ENCODE measurements around the gene PFN3. TPM values are rescaled to one million over a fixed set of nuclear protein-coding genes. Genes with fewer than 3 reads are reported as not detected.

Gene PFN3
- polyA plus RNA-seq, 1 of the 3 experiments (the other 2 are of a cell fraction), result not detected

DNA sequence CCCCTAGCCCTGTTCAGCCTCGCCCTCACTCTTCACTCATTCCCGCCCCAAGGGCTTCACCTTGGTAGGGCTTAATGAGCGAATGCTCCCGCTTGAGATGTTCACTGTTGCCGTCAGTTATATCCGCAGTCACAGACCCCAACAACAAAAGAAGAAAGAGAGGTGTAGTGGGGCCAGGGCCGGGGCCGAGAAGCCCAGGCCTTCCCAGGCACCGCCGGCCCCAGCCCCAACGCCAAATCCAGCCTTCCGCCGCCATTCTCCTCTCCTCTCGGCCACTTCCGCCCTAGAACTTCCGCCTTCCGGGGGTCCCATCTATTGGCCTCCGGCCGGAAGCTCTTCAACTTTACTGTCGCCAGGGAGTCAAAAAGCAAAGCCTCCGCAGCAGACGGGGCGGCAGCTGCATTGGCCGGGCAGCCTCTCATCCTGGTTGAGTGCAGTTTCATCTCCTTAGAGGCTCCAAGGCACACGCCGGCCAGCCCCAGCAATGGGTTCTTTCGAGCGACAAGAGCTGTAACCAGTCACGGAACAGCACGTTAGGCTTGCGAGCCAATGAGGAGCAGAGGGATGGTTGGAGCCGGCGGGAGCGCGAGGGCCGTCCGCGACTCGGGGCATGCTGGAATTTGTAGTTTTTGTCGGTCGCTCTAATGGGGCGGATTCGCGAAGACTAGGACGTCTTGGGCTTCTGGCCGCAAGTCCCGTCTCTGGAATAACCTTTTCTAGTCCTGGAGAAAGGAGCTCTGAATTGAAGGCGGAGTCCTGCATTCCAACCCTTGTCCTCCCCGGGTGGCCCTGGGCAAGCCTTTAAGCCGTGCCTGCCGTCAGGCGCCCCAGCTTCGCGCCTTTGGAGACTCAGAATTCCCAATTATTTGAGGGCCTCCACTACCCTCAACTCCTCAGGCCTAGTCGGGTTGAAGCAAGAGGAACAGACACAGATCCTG is 48.8 kb downstream of the PFN3 start, which contains the start of gene LMAN2 (continued):
- TF ChIP-seq RXRA (IDR thresholded peaks at IDR 0.05; ENCODE audit: borderline replicate concordance, low read depth), result no peak
- TF ChIP-seq PBX3 (IDR thresholded peaks at IDR 0.05), result peak; percentile 100
- TF ChIP-seq, protein P1, sequence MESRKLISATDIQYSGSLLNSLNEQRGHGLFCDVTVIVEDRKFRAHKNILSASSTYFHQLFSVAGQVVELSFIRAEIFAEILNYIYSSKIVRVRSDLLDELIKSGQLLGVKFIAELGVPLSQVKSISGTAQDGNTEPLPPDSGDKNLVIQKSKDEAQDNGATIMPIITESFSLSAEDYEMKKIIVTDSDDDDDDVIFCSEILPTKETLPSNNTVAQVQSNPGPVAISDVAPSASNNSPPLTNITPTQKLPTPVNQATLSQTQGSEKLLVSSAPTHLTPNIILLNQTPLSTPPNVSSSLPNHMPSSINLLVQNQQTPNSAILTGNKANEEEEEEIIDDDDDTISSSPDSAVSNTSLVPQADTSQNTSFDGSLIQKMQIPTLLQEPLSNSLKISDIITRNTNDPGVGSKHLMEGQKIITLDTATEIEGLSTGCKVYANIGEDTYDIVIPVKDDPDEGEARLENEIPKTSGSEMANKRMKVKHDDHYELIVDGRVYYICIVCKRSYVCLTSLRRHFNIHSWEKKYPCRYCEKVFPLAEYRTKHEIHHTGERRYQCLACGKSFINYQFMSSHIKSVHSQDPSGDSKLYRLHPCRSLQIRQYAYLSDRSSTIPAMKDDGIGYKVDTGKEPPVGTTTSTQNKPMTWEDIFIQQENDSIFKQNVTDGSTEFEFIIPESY (IDR thresholded peaks at IDR 0.05; ENCODE audit: borderline replicate concordance, low read depth), result peak; percentile 22; the same call in 1 of the 2 replicates
- no peak for TF ChIP-seq JUND (IDR thresholded peaks at IDR 0.05)
- peak; percentile 96 for TF ChIP-seq YY1 (IDR thresholded peaks at IDR 0.05; ENCODE audit: low read depth)

GRCh38 chr5:177350776-177351391 is 49.6 kb downstream of the PFN3 start:
- peak overlapping the region; percentile 98 for H3K27ac ChIP-seq (ENCODE audit: low read depth in 2 of 2, low read length in 1 of 2)
- peaks cover 16 to 23% of the 10 kb centered on the region in 2 experiments for H3K36me3 ChIP-seq (replicated peaks in 1 of 2; ENCODE audit: control insufficient read depth in 1 of 2, insufficient read depth in 2 of 2, low read length in 1 of 2)
- H3F3A ChIP-seq (replicated peaks; ENCODE audit: insufficient read depth), result no peaks in the 10 kb centered on the region
- CTCF ChIA-PET, result interaction anchor here (0.6 to 3.0 kb wide), 9 partner anchors 10 to 1458 kb away, joined by 3 to 10 read pairs (median 5); no protein-coding TSS in a partner anchor
- TF ChIP-seq FOXJ3 (CRISPR knock-in tag; IDR thresholded peaks at IDR 0.05) (no peak), EZH2phosphoT487 (IDR thresholded peaks at IDR 0.05; ENCODE audit: borderline replicate concordance, low read depth) (no peak), SIN3A (IDR thresholded peaks at IDR 0.05; ENCODE audit: borderline replicate concordance, low read depth, low read length) (no peak), REST (IDR thresholded peaks at IDR 0.05; ENCODE audit: low read depth, low read length) (no peak), NFIC (IDR thresholded peaks at IDR 0.05; ENCODE audit: borderline replicate concordance) (no peak), USF1 (IDR thresholded peaks at IDR 0.05; ENCODE audit: borderline replicate concordance, low read depth) (no peak), GATA2 (CRISPR knock-in tag; IDR thresholded peaks at IDR 0.05) (no peak), TCF12 (IDR thresholded peaks at IDR 0.05) (no peak), RAD21 (IDR thresholded peaks at IDR 0.05; ENCODE audit: low read length) (no peak), MEF2A (IDR thresholded peaks at IDR 0.05; ENCODE audit: borderline replicate concordance, low read depth) (no peak), PBX3 (IDR thresholded peaks at IDR 0.05) (no peak)
- TF ChIP-seq, protein P2, sequence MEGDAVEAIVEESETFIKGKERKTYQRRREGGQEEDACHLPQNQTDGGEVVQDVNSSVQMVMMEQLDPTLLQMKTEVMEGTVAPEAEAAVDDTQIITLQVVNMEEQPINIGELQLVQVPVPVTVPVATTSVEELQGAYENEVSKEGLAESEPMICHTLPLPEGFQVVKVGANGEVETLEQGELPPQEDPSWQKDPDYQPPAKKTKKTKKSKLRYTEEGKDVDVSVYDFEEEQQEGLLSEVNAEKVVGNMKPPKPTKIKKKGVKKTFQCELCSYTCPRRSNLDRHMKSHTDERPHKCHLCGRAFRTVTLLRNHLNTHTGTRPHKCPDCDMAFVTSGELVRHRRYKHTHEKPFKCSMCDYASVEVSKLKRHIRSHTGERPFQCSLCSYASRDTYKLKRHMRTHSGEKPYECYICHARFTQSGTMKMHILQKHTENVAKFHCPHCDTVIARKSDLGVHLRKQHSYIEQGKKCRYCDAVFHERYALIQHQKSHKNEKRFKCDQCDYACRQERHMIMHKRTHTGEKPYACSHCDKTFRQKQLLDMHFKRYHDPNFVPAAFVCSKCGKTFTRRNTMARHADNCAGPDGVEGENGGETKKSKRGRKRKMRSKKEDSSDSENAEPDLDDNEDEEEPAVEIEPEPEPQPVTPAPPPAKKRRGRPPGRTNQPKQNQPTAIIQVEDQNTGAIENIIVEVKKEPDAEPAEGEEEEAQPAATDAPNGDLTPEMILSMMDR (IDR thresholded peaks at IDR 0.05), result no peak
- 11% methylated on average over 19 of the region's 19 CpGs for WGBS (ENCODE audit: low lambda C conversion rate)
- H3K27me3 ChIP-seq (ENCODE audit: insufficient read depth), result no peaks in the 10 kb centered on the region
- H3K4me1 ChIP-seq (ENCODE audit: control insufficient read depth in 1 of 2, insufficient read depth in 2 of 2, low read depth in 1 of 2, low read length in 1 of 2), result peaks cover 5 to 23% of the 10 kb centered on the region in 2 experiments; a peak in 3 of 4 replicates
- peaks cover 12% of the 10 kb centered on the region; the same call in 1 of the 2 replicates for H4K20me1 ChIP-seq (ENCODE audit: insufficient read depth)
- peak overlapping the region; percentile 96 to 100 for H3K4me3 ChIP-seq (ENCODE audit: low read depth in 2 of 2, low read length in 1 of 2)
- peak overlapping the region; percentile 96 for H2AFZ ChIP-seq (ENCODE audit: low read depth)
- POLR2A ChIA-PET, result interaction anchor here (0.5 to 2.4 kb wide), 5 partner anchors 12 to 704 kb away, joined by 3 to 18 read pairs (median 5); partner anchors contain the start of gene TSPAN17
- H3K79me2 ChIP-seq (ENCODE audit: insufficient read depth), result peaks cover 56% of the 10 kb centered on the region
- H3K9me3 ChIP-seq, result no peaks in the 10 kb centered on the region
- no peak for DNase-seq
- H3K9ac ChIP-seq, result peak overlapping the region; percentile 97
- H3K4me2 ChIP-seq, result peak overlapping the region; percentile 92
- no peaks in the 10 kb centered on the region for H3K9me2 ChIP-seq
